Measurements from ENCODE around the gene CGAS.
A peak's percentile ranks its signal among the peaks of the same experiment; 100 is the strongest.
"Not testable (repeated sequence)": the region's sequence is repeated elsewhere in the genome, so short reads cannot be mapped to it uniquely, and the experiment has no call there.

The CGAS gene

DNA sequence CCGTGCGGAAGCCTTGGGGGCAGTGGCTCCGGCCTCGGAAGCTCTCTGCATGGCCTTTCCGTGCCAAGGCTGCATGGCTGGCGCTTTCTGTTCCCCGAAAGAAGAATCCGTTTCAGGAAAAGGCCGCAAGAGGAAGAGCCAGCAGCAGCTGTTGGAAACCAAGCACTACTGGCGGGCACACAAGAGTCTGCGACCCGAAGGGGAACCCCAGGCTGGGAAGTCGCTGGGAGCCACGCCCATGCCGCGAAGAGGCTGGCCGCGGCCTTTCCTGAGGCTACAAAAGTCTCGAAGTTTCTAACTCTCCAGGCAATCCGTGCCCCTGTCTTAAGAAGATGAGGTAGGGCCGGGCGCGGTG is at the start of gene CGAS:
Gene CGAS, minus strand, starts transcription at position 191 of the 355 bp plus-strand sequence. Its CDS starts 116 bp downstream, at position 75.
- ATAC-seq = peak; percentile 71 to 72

DNA sequence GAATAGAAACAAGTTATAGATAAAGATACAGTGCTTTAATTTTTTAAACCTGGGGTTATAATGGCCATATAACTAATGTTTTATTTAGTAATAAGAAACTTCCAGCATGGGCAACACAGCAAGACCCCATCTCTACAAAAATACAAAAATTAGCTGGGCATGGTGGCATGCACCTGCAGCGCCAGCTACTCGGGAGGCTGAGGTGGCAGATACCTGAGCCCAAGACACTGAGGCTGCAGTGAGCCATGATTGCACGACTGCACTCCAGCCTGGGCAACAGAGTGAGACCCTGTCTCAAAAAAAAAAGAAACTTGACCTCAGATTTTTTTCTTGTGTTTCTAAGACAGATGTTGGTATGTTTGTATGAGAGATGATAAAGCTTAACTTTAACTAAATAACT is 45.8 kb upstream of the CGAS start:
- ATAC-seq = no peak

DNA sequence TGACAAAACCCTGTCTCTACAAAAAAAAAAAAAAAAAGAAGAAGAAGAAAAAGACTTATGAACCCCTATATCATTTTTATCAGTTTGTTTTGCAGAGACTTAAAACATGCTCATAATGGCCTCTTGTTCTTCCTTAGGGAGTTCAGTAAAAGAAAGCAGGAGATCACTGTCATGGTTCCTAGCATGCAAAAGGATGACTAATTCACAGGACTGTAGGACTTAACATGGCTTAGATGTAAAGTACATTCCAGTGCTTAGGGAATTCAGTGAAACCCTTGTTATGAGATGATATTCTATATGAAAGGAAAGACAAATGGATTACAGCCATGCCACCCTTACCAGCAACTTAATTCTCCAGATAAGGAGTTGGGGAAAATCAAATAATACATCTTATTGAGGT is 39.3 kb upstream of the CGAS start:
- ATAC-seq = no peak

DNA sequence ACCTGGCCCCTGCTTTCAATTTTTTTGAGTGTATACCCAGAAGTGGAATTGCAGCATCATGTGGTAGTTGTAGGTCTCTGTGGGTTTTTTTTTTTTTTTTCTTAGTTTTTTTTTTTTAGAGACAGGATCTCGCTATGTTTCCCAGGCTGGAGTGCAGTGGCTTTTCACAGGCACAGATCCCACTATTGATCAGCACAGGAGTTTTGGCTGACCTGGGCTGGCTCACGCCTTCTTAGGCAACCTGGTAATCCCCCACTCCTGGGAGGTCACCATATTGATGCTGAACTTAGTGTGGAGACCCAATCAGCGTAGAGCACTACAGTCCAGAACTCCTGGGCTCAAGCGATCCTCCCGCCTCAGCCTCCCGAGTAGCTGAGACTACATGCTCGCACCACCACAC is 35.4 kb upstream of the CGAS start:
- ATAC-seq = no peak

DNA sequence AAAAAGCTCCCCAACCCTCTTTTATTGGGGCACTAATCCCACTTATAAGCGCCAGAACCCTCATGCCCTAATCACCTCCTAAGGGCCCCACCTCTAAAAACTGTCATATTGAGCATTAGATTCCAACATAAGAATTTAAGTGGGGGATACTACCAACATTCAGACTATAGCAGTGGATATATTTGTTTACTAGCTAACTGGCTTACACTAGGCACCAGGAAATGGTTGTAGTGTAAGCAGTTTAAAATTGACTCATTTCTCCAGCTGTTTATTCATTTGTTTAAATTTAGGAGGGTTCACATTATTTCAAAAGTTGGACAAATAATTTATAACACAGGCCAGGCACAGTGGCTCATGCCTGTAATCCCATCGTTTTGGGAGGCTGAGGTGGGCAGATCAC is 32.3 kb upstream of the CGAS start:
- ATAC-seq = no peak

DNA sequence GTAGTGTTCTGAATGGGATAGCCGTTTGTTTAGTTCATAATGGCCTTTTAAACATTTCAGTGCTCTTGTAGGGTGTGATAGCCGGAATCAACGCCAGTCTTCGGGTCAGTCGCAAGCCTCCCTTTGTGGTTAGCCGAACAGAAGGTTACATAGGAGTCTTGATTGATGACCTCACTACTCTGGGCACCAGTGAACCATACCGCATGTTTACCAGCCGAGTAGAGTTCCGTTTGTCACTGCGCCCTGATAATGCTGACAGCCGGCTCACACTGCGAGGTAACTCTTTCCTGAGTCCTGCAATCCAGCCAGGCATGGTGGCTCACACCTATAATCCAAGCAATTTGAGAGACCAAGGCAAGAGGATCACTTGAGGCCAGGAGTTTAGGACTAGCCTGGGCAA is 29.9 kb upstream of the CGAS start:
- ATAC-seq = no peak

DNA sequence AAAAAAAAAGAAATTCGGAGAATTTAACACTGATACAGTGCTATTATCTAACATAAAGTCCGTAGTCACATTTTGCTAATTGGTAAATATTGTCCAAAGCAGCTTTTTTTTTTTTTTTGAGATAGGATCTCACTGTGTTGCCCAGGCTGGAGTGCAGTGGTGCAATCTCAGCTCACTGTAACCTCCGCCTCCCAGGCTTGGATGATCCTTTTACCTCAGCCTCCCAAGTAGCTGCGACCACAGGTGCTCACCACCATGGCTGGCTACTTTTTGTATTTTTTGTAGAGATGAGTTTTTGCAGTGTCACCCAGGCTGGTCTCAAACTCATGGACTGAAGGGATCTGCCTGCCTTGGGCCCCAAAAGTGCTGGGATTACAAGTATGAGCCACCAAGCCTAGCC is 25.3 kb upstream of the CGAS start:
- no peak for ATAC-seq

DNA sequence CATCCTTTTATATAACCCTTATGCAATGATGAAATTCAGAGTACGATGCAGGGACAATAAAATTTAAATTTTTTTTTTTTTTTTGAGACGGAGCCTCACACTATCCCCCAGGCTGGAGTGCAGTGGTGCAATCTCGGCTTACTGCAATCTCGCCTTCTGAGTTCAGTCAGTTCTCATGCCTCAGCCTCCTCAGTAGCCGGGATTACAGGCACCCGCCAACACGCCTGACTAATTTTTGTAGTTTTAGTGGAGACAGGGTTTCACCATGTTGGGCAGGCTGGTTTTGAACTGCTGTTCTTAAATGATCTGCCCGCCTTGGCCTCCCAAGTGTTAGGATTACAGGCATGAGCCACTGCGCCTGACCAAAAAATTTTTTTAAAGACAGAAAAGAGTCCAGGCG is 24.6 kb upstream of the CGAS start:
- ATAC-seq = no peak

DNA sequence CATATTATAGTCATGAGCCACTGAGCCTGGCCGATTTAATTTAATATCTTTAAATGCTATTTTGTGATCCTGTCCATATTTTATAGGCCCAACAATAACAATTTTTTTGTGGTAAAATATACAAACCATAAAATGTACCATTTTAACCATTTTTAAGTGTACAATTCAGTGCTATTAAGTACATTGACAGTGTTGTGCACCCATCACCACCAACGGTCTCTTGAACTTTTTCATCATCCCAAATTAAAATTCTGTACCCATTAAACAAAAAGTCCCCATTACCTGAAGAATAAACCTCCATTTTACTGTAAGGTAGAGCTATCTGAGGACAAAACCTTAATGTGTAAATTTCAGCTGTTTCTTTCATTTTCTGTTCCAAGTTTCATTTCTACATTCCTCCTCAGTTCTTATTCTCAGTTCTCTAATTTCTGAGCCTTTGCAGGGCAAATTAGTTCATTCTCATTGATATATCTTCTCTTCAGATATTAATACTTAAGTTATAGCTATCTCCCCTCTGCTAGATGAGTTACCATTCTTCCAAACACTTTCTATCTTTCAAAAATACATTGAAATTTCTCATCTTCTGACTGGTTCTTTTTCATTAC is 19.7 kb upstream of the CGAS start:
- peak; percentile 75 to 78 for ATAC-seq

DNA sequence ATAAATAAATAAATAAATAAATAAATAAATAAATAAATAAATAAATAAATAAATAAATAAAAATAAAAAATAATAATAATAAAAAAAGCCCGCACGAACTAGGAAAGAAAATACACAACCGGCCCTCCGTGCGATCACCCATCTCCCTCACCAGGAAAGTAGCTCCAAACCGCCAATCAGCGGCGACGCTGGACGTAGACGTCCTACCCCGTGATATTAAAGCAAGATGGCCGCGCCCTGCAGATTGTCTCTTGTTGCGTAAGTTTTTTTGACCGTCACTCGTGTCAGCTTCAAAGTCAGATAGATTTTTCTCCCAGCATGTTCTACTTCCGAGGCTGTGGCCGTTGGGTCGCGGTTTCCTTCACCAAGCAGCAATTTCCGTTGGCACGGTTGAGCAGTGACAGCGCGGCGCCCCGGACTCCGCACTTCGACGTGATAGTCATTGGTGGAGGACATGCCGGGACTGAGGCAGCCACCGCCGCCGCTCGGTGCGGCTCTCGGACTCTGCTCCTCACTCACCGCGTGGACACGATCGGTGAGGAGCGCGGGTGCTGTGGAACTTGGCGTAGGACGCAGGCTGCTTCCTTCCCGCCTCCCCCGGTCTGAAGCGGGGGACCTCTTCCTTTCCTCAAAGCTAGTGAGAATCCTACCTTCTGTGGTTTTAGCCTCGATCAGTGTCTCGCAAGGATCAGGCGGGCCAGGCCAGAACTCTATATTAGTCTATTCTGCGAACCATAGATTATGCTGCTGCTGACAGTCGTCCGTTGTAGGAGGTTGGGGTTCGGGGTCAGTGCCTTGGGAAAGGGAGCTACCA is 9.6 kb upstream of the CGAS start, which contains the start of gene MTO1:
Gene MTO1, plus strand, starts transcription at position 201 of the 814 bp plus-strand sequence. Its CDS starts 118 bp downstream, at position 319.
- peak; percentile 96 for ATAC-seq

DNA sequence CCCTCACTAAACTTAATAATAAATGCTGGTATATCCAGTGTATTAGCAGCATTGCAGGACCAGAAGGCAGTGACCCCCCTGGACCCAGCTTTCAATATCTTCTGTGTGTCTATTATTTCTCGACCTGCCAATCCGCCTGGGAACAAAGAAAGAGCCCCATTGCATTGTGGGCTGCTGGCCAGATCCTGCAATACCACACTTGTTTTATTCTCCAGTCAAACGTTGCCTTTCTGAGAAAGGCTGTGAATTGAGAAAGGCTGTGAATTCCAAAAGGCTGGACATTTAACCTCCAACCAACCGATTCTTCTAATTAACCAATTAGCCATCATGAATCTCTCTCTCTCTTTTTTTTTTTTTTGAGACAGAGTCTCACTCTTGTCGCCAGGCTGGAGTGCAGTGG is 8.0 kb upstream of the CGAS start:
- ATAC-seq = no peak

DNA sequence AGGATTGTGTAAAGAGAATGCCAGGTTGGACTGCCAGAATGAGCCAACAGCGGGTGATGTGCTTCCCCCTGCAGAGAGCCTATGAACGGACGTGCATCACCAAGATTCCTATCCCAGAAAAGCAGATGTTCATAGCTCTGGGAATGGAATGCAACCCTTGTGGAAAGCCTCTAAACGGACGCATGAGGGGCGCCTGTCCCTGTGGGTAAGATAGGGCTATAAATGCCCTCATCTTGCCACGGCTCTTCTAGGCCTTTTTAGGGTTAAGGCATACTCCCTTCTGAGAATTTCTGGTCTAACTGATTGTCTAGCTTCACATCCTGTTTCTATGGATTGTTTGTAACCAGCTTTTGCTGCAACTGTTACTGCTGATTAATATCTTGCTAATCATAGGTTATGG is 7.4 kb upstream of the CGAS start:
- ATAC-seq = not testable (repeated sequence)

DNA sequence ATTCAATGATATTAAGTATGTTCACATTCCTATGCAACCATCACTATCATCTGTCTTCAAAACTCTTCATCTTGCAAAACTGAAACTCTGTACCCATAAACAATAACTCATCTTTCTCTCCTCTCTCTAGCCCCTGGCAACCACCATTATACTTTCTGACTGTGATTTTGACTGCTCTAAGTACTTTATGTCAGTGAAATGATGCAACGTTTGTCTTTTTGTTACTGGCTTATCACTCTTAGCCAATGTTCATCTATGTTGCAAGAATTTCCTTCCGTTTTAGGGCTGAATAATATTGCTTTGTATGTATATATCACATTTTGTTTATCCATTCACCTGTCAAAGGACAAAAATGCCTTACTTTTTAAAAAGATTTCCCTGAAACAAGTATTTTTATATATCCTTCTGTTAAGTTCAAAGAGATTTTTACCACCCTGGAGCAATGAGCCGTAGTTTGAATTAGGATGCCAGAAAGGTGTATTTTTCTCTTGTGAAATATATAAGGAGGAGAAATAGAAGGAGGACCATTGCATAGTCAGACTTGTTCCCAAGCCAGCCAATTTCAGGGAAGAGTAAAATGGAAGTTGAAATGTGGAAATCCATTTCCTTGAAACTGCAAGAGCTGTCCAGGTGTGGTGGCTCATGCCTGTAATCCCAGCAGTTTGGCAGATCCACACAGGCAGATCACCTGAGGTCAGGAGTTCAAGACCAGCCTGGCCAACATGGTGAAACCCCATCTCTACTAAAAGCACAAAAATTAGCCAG is 4.0 kb upstream of the CGAS start:
- ATAC-seq = peak; percentile 41 to 67

DNA sequence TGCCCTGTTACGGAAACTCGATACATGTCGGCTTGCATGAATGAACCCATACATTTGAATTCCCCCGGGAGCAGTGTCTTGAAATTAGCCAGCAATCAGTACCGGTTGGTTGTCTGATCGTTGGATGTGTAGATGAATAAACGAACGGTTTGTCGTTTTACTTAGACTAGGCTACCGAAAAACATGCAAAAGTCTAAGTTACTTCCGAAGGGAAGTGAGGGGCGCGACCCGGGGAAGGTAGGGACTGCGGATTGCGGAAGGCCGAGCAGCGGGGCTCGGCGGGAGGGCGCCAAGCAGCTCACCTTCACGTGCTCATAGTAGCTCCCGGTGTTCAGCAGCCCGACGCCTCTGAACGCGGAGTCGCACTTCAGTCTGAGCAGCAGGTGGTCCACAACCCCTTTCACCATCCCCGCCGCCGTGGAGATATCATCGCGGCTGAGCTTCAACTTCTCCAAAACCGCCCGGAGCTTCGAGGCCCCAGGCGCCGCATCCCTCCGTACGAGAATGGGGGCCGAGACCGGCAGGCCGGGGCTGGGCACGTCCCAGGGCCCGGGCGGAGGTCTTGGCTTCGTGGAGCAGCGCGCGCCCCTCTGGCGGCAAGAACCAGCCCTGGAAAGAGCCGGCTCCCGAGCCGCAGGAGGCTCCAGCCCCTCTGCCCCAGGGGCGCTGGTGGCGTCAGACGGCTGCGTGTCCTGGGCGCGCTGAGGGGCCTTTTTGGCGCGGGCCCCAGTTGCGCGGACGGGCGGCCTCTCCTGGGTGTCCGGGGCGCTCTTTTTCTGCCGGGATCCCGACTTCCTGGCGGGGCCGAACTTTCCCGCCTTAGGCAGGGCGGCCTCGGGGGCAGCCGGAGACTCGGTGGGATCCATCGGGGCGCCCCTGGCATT is 632 bp downstream of the CGAS start:
- peak; percentile 54 to 63 for ATAC-seq

DNA sequence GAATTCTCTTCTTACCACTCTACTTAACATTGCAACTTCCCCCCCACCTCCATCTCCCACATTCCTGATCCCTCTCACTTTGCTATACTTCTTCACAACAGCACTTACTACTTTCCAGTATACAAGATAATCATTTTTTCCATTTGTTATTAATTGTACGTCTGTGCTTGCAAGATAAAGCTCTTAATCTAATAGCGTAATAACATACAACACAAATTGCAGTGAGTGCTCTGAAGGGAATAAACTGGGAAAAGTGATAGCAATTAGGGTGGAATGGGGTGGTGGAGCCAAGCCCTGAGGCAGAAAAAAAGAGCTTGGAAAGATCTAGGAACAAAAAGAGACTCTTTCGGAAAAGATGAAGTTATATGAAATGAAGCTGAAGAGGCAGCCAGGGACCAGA is 8.5 kb downstream of the CGAS start:
- no peak for ATAC-seq

DNA sequence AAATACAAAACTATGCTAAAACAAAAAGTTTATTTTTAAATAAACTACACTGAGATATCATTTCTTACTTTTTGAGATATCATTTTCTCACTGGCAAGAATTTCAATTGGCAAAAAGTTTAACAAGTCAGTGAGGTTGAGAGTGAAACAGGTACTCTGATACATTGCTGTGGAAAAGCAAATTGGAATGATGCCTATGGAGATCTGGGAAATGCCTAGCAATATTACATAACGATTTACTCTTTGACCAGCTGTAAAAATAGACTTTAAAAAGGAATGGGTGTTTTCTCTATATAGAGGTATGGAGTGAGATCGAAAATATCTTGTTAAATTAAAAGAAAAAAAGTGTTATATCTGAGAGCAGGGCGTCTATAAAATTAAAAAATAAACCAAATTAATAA is 16.9 kb downstream of the CGAS start:
- ATAC-seq = no peak

DNA sequence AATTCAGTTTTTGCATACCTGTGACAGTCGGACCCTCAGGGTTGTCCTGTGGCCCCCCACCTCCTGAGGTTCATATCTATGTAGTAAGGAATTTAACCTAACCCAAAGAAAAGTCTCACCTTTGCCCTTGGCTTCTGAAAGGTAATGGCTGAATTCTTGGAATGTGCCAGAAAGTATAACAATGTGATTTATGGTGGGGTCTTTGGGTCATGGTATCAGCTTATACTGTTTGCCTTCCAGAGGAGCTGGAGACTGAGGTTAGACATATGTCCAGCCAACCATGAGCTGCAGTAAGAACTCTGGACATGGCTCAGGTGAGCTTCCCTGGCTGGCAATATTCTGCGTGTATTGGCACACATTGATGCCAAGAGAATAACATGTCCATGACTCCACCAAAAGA is 30.6 kb downstream of the CGAS start:
- ATAC-seq = no peak

DNA sequence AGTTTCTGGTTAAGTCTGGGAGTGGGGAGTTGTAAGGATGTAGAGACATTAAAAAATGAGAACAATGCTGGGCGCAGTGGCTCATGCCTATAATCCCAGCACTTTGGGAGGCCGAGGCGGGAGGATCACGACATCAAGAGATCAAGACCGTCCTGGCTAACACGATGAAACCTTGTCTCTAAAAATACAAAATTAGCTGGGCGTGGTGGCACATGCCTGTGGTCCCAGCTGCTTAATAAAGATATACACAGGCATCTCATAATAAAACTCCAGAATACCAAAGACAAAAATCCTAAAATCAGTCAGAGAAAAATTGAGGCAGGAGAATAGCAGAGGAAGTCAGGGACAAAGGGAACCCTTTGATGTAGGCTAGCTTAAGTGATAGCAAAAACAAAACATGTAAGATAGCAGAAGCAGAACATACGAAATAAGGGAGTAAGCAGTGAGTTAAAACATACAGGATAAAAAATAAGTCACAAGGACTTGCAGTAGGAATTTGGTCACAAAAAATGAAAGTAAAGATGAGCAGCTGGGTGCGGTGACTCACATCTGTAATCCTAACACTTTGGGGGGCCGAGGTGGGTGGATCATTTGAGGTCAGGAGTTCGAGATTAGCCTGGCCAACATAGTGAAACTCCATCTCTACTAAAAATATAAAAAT is 33.9 kb downstream of the CGAS start:
- no peak for ATAC-seq

DNA sequence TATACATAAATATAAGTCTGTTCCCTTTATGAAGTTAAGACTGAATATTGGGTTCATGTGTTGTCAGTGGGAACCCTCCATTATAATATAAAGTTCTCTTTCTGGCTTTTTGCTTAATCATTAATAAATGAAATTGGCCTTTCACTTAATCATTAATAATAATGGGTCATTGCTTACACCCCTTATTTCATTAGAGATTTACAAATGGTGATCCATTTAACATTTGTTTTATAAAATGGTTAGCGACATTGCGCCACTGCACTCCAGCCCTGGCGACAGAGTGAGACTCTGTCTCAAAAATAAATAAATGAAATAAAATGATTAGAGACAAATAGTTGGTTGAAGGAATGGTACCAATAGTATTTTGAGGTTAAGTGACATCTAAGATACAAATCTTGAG is 39.0 kb downstream of the CGAS start:
- no peak for ATAC-seq

DNA sequence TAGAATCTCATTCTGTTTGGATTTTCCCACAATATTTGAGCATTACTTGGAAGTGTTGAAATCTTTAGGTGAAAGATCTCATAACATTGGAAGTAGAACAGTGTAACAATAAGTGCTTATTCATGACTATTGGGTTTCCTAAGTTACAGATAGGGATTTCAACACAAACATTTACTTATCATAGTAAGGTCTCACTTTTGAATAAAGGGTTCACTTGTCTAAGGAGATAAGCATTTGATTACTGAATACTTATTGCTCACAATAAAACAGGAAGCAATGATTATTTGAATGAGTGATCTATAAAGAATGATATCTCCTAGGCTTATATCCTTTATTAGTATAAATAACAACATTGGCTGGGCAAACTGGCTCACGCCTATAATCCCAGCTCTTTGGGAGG is 42.7 kb downstream of the CGAS start:
- no peak for ATAC-seq

DNA sequence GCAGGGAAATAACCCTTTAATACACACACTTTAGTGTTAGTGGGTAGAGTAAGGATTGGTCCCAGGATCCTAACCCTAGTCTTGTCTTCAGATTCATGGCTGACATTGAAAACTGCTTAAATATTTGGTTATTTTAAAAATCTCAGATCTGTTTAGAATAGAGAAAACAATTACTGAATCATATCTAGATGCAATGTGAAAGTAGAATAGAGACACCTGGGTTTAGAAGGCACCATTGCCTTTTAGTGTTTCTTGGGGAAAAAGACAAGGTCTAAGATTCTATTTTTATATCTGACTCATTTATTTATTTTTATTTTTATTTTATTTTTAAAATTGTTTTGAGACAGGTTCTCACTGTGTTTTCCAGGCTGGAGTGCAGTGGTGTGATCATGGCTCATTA is 51.4 kb downstream of the CGAS start:
- no peak for ATAC-seq

DNA sequence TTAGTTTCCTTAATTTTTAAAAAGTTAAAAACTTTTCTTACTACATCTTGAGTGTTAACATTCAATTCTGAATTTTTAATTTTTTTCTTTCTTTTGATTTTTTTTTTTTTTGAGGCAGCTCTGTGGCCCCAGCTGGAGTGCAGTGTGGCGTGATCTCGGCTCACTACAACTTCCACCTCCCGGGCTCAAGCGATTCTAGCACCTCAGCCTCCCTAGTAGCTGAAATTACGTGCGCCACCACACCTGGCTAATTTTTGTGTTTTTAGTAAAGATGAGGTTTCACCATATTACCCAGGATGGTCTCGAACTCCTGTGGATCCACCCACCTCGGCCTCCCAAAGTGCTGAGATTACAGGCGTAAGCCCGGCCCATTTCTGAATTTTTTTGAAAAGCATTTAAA is 56.2 kb downstream of the CGAS start:
- no peak for ATAC-seq

Data from activated CD4-positive, CD25-positive, alpha-beta regulatory T cell treated with anti-CD3 and anti-CD28 coated beads, Interleukin-2, amount 50 U/mL, for 24 hours (primary cell).